Urinary bladder (tissue), 4 donors: ENCODE results near the gene UBASH3B. TPM values are rescaled to one million over a fixed set of nuclear protein-coding genes. Genes with fewer than 3 reads are reported as not detected.
A peak's percentile ranks its signal among the peaks of the same experiment; 100 is the strongest.

Experiments
- DNase-seq: peaks from one replicate; pipeline ENCODE4 v3.0.0-alpha.2; 2015; ENCODE audit errors: extremely low spot score
- H3K27ac ChIP-seq: one replicate; pipeline ENCODE4 v1.5.1; 2013; ENCODE audit warnings: low read depth, mild to moderate bottlenecking, moderate library complexity
- H3K36me3 ChIP-seq: one replicate; pipeline ENCODE4 v1.6.1; 2013; ENCODE audit warnings: mild to moderate bottlenecking, moderate library complexity; ENCODE audit not compliant: insufficient read depth
- H3K4me1 ChIP-seq: one replicate; pipeline ENCODE4 v1.6.1; 2013; ENCODE audit warnings: mild to moderate bottlenecking, moderate library complexity; ENCODE audit not compliant: insufficient read depth
- H3K4me3 ChIP-seq: one replicate; pipeline ENCODE4 v1.5.1; 2013; ENCODE audit warnings: low read depth, low read length
- WGBS: extraction: QIAGEN DNeasy Blood & Tissue Kit; methylation state at CpG from one replicate; pipeline ENCODE4 v1.1.7; 2013; 5-methylcytosine and 5-hydroxymethylcytosine counted together
- polyA plus RNA-seq: library from polyadenylated mRNA; stranded (reverse); fragments of 200-250 nt; gene quantifications from one replicate; pipeline ENCODE4 v1.2.3, GENCODE V29; 2013
- total RNA-seq: library from RNA; depleted of rRNA; stranded (reverse); fragments of >200 nt; gene quantifications from one replicate; pipeline ENCODE4 v1.2.3, GENCODE V29; 2014
- donor health status: healthy with polysubstance abuse.
- donor health status: healthy.

The UBASH3B gene
- total and polyA plus RNA-seq, 2 donors: 1.6 to 11.4 TPM

GRCh38 chr11:122743949-122744348 lies 88.4 kb downstream of the UBASH3B start:
- 79% methylated on average over 6 of the region's 6 CpGs for WGBS
- no peaks in the 10 kb centered on the region for H3K36me3 ChIP-seq
- no peak overlapping the region for H3K27ac ChIP-seq
- DNase-seq: no peak
- no peak overlapping the region for H3K4me3 ChIP-seq
- no peaks in the 10 kb centered on the region for H3K4me1 ChIP-seq

- Histone ChIP-seq H3K36me3 (no peaks in the 10 kb centered on the region), H3K4me3 (no peak overlapping the region), H3K4me1 (no peaks in the 10 kb centered on the region), H3K27ac (no peak overlapping the region)
- DNase-seq: no peak
- 86% methylated on average over 5 of the region's 5 CpGs for whole genome bisulfite sequencing
Observed at GRCh38 chr11:122744357-122744756, 88.8 kb downstream of the UBASH3B start.

GRCh38 chr11:122745111-122745510 lies 89.6 kb downstream of the UBASH3B start:
- 80% methylated on average over 2 of the region's 2 CpGs for WGBS
- Histone ChIP-seq H3K4me3 (no peak overlapping the region), H3K4me1 (no peaks in the 10 kb centered on the region), H3K27ac (no peak overlapping the region), H3K36me3 (no peaks in the 10 kb centered on the region)
- no peak for DNase-seq

- no peak for DNase-seq
- H3K4me3 ChIP-seq: no peak overlapping the region
- no peak overlapping the region for H3K27ac ChIP-seq
- no peaks in the 10 kb centered on the region for H3K36me3 ChIP-seq
- 86% methylated on average over 13 of the region's 13 CpGs for WGBS
- H3K4me1 ChIP-seq: no peaks in the 10 kb centered on the region
Observed at GRCh38 chr11:122746050-122746478, 90.5 kb downstream of the UBASH3B start.

GRCh38 chr11:122746611-122747244 lies 91.2 kb downstream of the UBASH3B start:
- no peak overlapping the region for H3K4me3 ChIP-seq
- no peaks in the 10 kb centered on the region for H3K36me3 ChIP-seq
- DNase-seq: no peak
- WGBS: 58% methylated on average over 8 of the region's 8 CpGs
- H3K27ac ChIP-seq: no peak overlapping the region
- H3K4me1 ChIP-seq: no peaks in the 10 kb centered on the region

- no peaks in the 10 kb centered on the region for H3K4me1 ChIP-seq
- 24% methylated on average over 5 of the region's 5 CpGs for WGBS
Observed at GRCh38 chr11:122747351-122747781, 91.8 kb downstream of the UBASH3B start.

GRCh38 chr11:122749005-122749687 lies 93.6 kb downstream of the UBASH3B start:
- Histone ChIP-seq H3K36me3 (no peaks in the 10 kb centered on the region), H3K27ac (no peak overlapping the region), H3K4me1 (no peaks in the 10 kb centered on the region), H3K4me3 (no peak overlapping the region)
- DNase-seq: peak; percentile 43
- WGBS: 39% methylated on average over 5 of the region's 5 CpGs

More at GRCh38 chr11:122747351-122747781, 91.8 kb downstream of the UBASH3B start:
- no peak for DNase-seq
- H3K27ac ChIP-seq: no peak overlapping the region
- H3K36me3 ChIP-seq: no peaks in the 10 kb centered on the region
- H3K4me3 ChIP-seq: no peak overlapping the region

GRCh38 chr11:122750049-122750448 lies 94.5 kb downstream of the UBASH3B start:
- WGBS: 91% methylated on average over 5 of the region's 5 CpGs
- no peak overlapping the region for H3K27ac ChIP-seq
- no peaks in the 10 kb centered on the region for H3K36me3 ChIP-seq
- no peak overlapping the region for H3K4me3 ChIP-seq
- DNase-seq: no peak
- no peaks in the 10 kb centered on the region for H3K4me1 ChIP-seq

- H3K27ac ChIP-seq: no peak overlapping the region
- DNase-seq: no peak
- H3K36me3 ChIP-seq: no peaks in the 10 kb centered on the region
- WGBS: 90% methylated on average over 5 of the region's 5 CpGs
- H3K4me3 ChIP-seq: no peak overlapping the region
- H3K4me1 ChIP-seq: no peaks in the 10 kb centered on the region
Observed at GRCh38 chr11:122751292-122752070, 96.0 kb downstream of the UBASH3B start.

GRCh38 chr11:122754028-122754427 lies 98.5 kb downstream of the UBASH3B start:
- DNase-seq: no peak
- WGBS: 91% methylated on average over 3 of the region's 3 CpGs
- Histone ChIP-seq H3K36me3 (no peaks in the 10 kb centered on the region), H3K4me3 (no peak overlapping the region), H3K27ac (no peak overlapping the region), H3K4me1 (no peaks in the 10 kb centered on the region)

- 88% methylated on average over 16 of the region's 16 CpGs for WGBS
- H3K36me3 ChIP-seq: no peaks in the 10 kb centered on the region
- no peaks in the 10 kb centered on the region for H3K4me1 ChIP-seq
- no peak for DNase-seq
- no peak overlapping the region for H3K4me3 ChIP-seq
- no peak overlapping the region for H3K27ac ChIP-seq
Observed at GRCh38 chr11:122754553-122755322, 99.2 kb downstream of the UBASH3B start.

- no peak for DNase-seq
- Histone ChIP-seq H3K4me1 (no peaks in the 10 kb centered on the region), H3K4me3 (no peak overlapping the region), H3K36me3 (no peaks in the 10 kb centered on the region), H3K27ac (no peak overlapping the region)
- WGBS: 79% methylated on average over 9 of the region's 9 CpGs
Observed at GRCh38 chr11:122755409-122755808, 99.9 kb downstream of the UBASH3B start.

GRCh38 chr11:122755941-122756340 lies 100.4 kb downstream of the UBASH3B start:
- WGBS: 87% methylated on average over 5 of the region's 5 CpGs
- H3K4me3 ChIP-seq: no peak overlapping the region
- H3K36me3 ChIP-seq: no peaks in the 10 kb centered on the region
- H3K4me1 ChIP-seq: no peaks in the 10 kb centered on the region
- no peak for DNase-seq
- no peak overlapping the region for H3K27ac ChIP-seq
